Panc1 (cell line): ENCODE results near the gene CYSTM1. TPM values are rescaled to one million over a fixed set of nuclear protein-coding genes. Genes with fewer than 3 reads are reported as not detected.
"Not testable (repeated sequence)": the region's sequence is repeated elsewhere in the genome, so short reads cannot be mapped to it uniquely, and the experiment has no call there.

ENCODE experiments used
- ATAC-seq: fragments of 200-7000 bp; cut with Tn5 transposase; 2 replicates; pipeline ENCODE4 v1.9.1; 2020; ENCODE audit warnings: mild to moderate bottlenecking, moderate library complexity
- BruUV-seq: library from RNA; stranded (reverse); fragments of 400-500 nt; replicated peaks from 2 replicates; lab custom pipeline; 2021; lab: Mats Ljungman, UMichigan
- CTCF ChIA-PET: fragments of 300-600 bp; sonication (Branson Sonifier 250); formaldehyde crosslinking; loops from one replicate; lab custom pipeline; 2022; ENCODE audit warnings: antibody characterized with exemption; lab: Charles Lee
- POLR2A ChIA-PET: fragments of 300-600 bp; sonication (Branson Sonifier 250); formaldehyde crosslinking; loops from one replicate; lab custom pipeline; 2022; ENCODE audit warnings: antibody characterized with exemption; lab: Charles Lee
- DNase-seq: peaks from one replicate; pipeline ENCODE4 v3.0.0-alpha.2; 2010; ENCODE audit warnings: low read depth, low spot score
- H3K27ac ChIP-seq: 2 replicates; pipeline ENCODE4 v1.5.1; 2011; ENCODE audit warnings: mild to moderate bottlenecking, low read length, inconsistent platforms
- H3K27me3 ChIP-seq: fragments of 200-500 bp; sonication (Bioruptor generic); 2 replicates; pipeline ENCODE4 v1.6.0; 2014; ENCODE audit warnings: low read length, inconsistent platforms; ENCODE audit not compliant: control insufficient read depth, insufficient read depth
- H3K36me3 ChIP-seq: fragments of 200-500 bp; sonication (Bioruptor generic); 2 replicates; pipeline ENCODE4 v1.5.1; 2014; ENCODE audit warnings: inconsistent platforms, mild to moderate bottlenecking, low read length, moderate library complexity; ENCODE audit not compliant: control insufficient read depth, insufficient read depth
- H3K4me1 ChIP-seq: 2 replicates; pipeline ENCODE4 v1.5.1; 2011; ENCODE audit warnings: inconsistent platforms, mild to moderate bottlenecking, low read length, moderate library complexity; ENCODE audit not compliant: control insufficient read depth, insufficient read depth
- H3K4me3 ChIP-seq, 2 experiments: 2 replicates each; pipeline ENCODE4 v1.5.1; 2011 to 2012; ENCODE audit warnings: low read depth in 2 of 2, low read length in 2 of 2, mild to moderate bottlenecking in 2 of 2, inconsistent platforms in 1 of 2, moderate library complexity in 1 of 2
- H3K9me3 ChIP-seq: fragments of 200-500 bp; sonication (Bioruptor generic); 2 replicates; pipeline ENCODE4 v1.5.1; 2014; ENCODE audit warnings: low read depth, mild to moderate bottlenecking, inconsistent platforms, low read length, moderate library complexity; ENCODE audit not compliant: control insufficient read depth, insufficient read depth
- POLR2AphosphoS5 ChIP-seq: IDR thresholded peaks from 2 replicates; pipeline ENCODE4 v1.6.1; 2012; ENCODE audit warnings: mild to moderate bottlenecking, low read depth, low read length, moderate library complexity
- REST ChIP-seq, 2 experiments: IDR thresholded peaks; 2 replicates each; pipeline ENCODE4 v1.6.1; 2011 to 2012; ENCODE audit warnings: low read depth in 2 of 2, control low read depth in 1 of 2, low read length in 1 of 2, mild to moderate bottlenecking in 1 of 2, moderate library complexity in 1 of 2; ENCODE audit not compliant: insufficient read depth in 1 of 2
- SIN3A ChIP-seq: IDR thresholded peaks from 2 replicates; pipeline ENCODE4 v1.6.1; 2012; ENCODE audit warnings: low read depth, mild to moderate bottlenecking, low read length, moderate library complexity, borderline replicate concordance; ENCODE audit not compliant: insufficient read depth
- TCF7L2 ChIP-seq: IDR thresholded peaks from 2 replicates; pipeline ENCODE4 v1.6.1; 2011; ENCODE audit warnings: mild to moderate bottlenecking, low read depth, low read length, inconsistent platforms
- in situ Hi-C: cut with HindIII; loops from 2 replicates; pipeline ENCODE4 v1.10.0; 2016; ENCODE audit warnings: low sequenced_read_pairs, low pct_unique_long_range_greater_than_20kb
- intact Hi-C: fragments of 100-400 bp; cut with micrococcal nuclease; formaldehyde crosslinking; loops from one replicate; pipeline ENCODE4 v1.10.0; 2022; ENCODE audit not compliant: unreplicated experiment
- total RNA-seq: library from RNA; stranded (reverse); gene quantifications from one replicate; pipeline ENCODE4 v1.2.1, GENCODE V29; 2021; ENCODE audit not compliant: unreplicated experiment
- TF ChIP-seq, protein P1 (sequence below): fragments of 450-650 bp; IDR thresholded peaks from 2 replicates; pipeline ENCODE4 v1.5.1; 2017; ENCODE audit warnings: mild to moderate bottlenecking

CYSTM1 gene
- total RNA-seq, 1 experiment from 2014 or later: 126 TPM

GRCh38 chr5:140196115-140196814 lies 21.3 kb downstream of the CYSTM1 start:
- POLR2A ChIA-PET: interaction anchor here (0.6 kb wide), 1 partner anchor 317 kb away, joined by 4 read pairs; no protein-coding TSS in a partner anchor
- no peak overlapping the region for H3K4me3 ChIP-seq

GRCh38 chr5:140197023-140197422 lies 22.0 kb downstream of the CYSTM1 start:
- ChIA-PET POLR2A (no interaction called here), CTCF (no interaction called here)
- DNase-seq (no peak), ATAC-seq (no peak)
- in situ Hi-C loops (no loop called here), intact Hi-C loops (no loop called here)
- TF ChIP-seq, protein P1, sequence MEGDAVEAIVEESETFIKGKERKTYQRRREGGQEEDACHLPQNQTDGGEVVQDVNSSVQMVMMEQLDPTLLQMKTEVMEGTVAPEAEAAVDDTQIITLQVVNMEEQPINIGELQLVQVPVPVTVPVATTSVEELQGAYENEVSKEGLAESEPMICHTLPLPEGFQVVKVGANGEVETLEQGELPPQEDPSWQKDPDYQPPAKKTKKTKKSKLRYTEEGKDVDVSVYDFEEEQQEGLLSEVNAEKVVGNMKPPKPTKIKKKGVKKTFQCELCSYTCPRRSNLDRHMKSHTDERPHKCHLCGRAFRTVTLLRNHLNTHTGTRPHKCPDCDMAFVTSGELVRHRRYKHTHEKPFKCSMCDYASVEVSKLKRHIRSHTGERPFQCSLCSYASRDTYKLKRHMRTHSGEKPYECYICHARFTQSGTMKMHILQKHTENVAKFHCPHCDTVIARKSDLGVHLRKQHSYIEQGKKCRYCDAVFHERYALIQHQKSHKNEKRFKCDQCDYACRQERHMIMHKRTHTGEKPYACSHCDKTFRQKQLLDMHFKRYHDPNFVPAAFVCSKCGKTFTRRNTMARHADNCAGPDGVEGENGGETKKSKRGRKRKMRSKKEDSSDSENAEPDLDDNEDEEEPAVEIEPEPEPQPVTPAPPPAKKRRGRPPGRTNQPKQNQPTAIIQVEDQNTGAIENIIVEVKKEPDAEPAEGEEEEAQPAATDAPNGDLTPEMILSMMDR: no peak
- no peak for TF ChIP-seq SIN3A
- TF ChIP-seq TCF7L2: no peak
- no peak for TF ChIP-seq REST (IDR thresholded peaks at IDR 0.05; ENCODE audit: insufficient read depth in 1 of 2, low read depth in 2 of 2, low read length in 1 of 2)
- no peak for TF ChIP-seq POLR2AphosphoS5
- Histone ChIP-seq H3K27me3 (no peaks in the 10 kb centered on the region), H3K4me3 (no peak overlapping the region), H3K27ac (no peak overlapping the region), H3K4me1 (peaks cover 15% of the 10 kb centered on the region), H3K9me3 (no peaks in the 10 kb centered on the region), H3K36me3 (0 out of 2 replicates have a peak, but pooled peaks cover 2% of the 10 kb centered on the region)
- BruUV-seq: TSS peak; percentile 16

More at GRCh38 chr5:140196115-140196814, 21.3 kb downstream of the CYSTM1 start:
- ATAC-seq (no peak), DNase-seq (no peak)
- intact Hi-C loops: no loop called here
- in situ Hi-C loops: no loop called here
- H3K9me3 ChIP-seq: no peaks in the 10 kb centered on the region
- H3K27ac ChIP-seq: no peak overlapping the region
- H3K36me3 ChIP-seq: 0 out of 2 replicates have a peak, but pooled peaks cover 2% of the 10 kb centered on the region
- BruUV-seq: no TSS peak
- no peak for TF ChIP-seq REST (IDR thresholded peaks at IDR 0.05; ENCODE audit: insufficient read depth in 1 of 2, low read depth in 2 of 2, low read length in 1 of 2)
- no peak for TF ChIP-seq SIN3A
- no peak for TF ChIP-seq TCF7L2
- TF ChIP-seq, protein P1: no peak
- no peak for TF ChIP-seq POLR2AphosphoS5
- CTCF ChIA-PET: interaction anchor here (0.5 kb wide), 1 partner anchor 721 kb away, joined by 3 read pairs; no protein-coding TSS in a partner anchor
- peaks cover 19% of the 10 kb centered on the region for H3K4me1 ChIP-seq
- H3K27me3 ChIP-seq: no peaks in the 10 kb centered on the region

- H3K27me3 ChIP-seq, H3K4me1 ChIP-seq, ATAC-seq, intact Hi-C loops, H3K9me3 ChIP-seq, DNase-seq, in situ Hi-C loops, H3K4me3 ChIP-seq, H3K27ac ChIP-seq, H3K36me3 ChIP-seq, POLR2A ChIA-PET, CTCF ChIA-PET, BruUV-seq: not testable (repeated sequence)
Observed at GRCh38 chr5:140198915-140199314, 23.9 kb downstream of the CYSTM1 start.
